Progenitor cell of endocrine pancreas (in vitro differentiated cells): ENCODE results near the gene ACP1. TPM values are rescaled to one million over a fixed set of nuclear protein-coding genes. Genes with fewer than 3 reads are reported as not detected.

Experiments used
- DNase-seq: peaks from one replicate; pipeline ENCODE4 v3.0.0; 2021; ENCODE audit warnings: low spot score; ENCODE audit not compliant: unreplicated experiment
- H3K27ac Mint-ChIP-seq: 2 replicates; pipeline ENCODE4 v1.8.0; 2021; ENCODE audit warnings: mild to moderate bottlenecking, moderate library complexity, mixed read lengths
- H3K27me3 Mint-ChIP-seq: 2 replicates; pipeline ENCODE4 v1.8.0; 2021; ENCODE audit warnings: mixed read lengths
- H3K36me3 Mint-ChIP-seq: 2 replicates; pipeline ENCODE4 v1.8.0; 2022; ENCODE audit warnings: mixed read lengths; ENCODE audit not compliant: insufficient read depth
- H3K4me1 Mint-ChIP-seq: 2 replicates; pipeline ENCODE4 v1.8.0; 2021; ENCODE audit warnings: low read depth, mixed read lengths
- H3K4me3 Mint-ChIP-seq: 2 replicates; pipeline ENCODE4 v1.8.0; 2021; ENCODE audit warnings: low read depth, mild to moderate bottlenecking, moderate library complexity, mixed read lengths
- H3K9me3 Mint-ChIP-seq: 2 replicates; pipeline ENCODE4 v1.8.0; 2021; ENCODE audit warnings: low read depth, mixed read lengths
- total RNA-seq: library from RNA; stranded (reverse); gene quantifications from 2 replicates; pipeline ENCODE4 v1.2.1, GENCODE V29; 2021
- TF ChIP-seq, protein P1 (sequence below): fragments of 200-600 bp; sonication (generic); IDR thresholded peaks from one replicate; pipeline ENCODE4 v1.5.0; 2021; ENCODE audit warnings: antibody characterized with exemption, mild to moderate bottlenecking; ENCODE audit not compliant: unreplicated experiment

Gene ACP1
- total RNA-seq, 1 donor from 2014 or later = 111 TPM

DNA sequence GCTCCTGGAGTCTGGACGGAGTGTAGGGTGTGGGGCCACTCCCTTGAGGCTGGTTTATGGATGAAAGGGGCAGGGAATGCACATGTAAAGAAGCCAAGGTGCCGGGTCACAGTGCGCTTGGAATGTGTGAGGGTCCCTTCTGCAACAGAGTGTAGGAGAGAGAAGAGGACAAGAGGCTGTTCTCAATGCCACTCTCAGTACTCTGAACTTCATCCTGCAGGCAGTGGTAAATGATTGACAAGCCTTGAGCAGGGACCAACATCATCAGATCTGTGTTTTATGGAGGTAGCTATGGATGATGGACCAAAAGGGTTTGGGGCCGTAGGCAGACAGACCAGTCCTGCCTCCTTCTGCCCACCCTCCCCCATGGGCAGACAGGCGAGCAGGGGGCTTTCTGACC lies 30.3 kb downstream of the ACP1 start:
- H3K4me1 Mint-ChIP-seq = peaks cover under 1% of the 10 kb centered on the region
- H3K4me3 Mint-ChIP-seq = no peak overlapping the region
- H3K9me3 Mint-ChIP-seq = peaks cover 5% of the 10 kb centered on the region
- H3K27ac Mint-ChIP-seq = no peak overlapping the region
- DNase-seq = no peak
- H3K36me3 Mint-ChIP-seq = no peaks in the 10 kb centered on the region
- TF ChIP-seq, protein P1, sequence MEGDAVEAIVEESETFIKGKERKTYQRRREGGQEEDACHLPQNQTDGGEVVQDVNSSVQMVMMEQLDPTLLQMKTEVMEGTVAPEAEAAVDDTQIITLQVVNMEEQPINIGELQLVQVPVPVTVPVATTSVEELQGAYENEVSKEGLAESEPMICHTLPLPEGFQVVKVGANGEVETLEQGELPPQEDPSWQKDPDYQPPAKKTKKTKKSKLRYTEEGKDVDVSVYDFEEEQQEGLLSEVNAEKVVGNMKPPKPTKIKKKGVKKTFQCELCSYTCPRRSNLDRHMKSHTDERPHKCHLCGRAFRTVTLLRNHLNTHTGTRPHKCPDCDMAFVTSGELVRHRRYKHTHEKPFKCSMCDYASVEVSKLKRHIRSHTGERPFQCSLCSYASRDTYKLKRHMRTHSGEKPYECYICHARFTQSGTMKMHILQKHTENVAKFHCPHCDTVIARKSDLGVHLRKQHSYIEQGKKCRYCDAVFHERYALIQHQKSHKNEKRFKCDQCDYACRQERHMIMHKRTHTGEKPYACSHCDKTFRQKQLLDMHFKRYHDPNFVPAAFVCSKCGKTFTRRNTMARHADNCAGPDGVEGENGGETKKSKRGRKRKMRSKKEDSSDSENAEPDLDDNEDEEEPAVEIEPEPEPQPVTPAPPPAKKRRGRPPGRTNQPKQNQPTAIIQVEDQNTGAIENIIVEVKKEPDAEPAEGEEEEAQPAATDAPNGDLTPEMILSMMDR = no peak
- H3K27me3 Mint-ChIP-seq = peaks cover 48% of the 10 kb centered on the region

DNA sequence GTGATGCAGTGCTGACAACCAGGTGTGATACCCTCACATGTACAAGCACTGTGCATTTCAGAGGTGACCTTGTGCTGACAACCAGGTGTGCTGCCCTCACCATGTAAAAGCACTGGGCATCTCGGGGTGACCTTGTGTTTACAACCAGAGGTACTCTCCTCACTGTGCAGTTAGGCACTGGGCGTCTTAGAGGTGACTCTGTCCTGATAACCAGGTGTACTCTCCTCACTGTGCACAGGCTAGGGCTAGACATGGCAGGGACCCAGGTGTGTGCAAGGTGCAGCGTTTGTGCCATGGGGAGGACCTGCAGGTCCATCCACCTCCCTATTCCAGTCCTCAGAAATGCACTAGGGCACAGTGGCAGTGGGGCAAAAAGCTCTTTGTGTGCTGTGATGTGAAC lies 31.6 kb downstream of the ACP1 start:
- Mint-ChIP-seq H3K27ac (no peak overlapping the region), H3K9me3 (peaks cover 5% of the 10 kb centered on the region), H3K4me1 (no peaks in the 10 kb centered on the region), H3K4me3 (no peak overlapping the region), H3K27me3 (peaks cover 37% of the 10 kb centered on the region), H3K36me3 (no peaks in the 10 kb centered on the region)
- no peak for DNase-seq
- TF ChIP-seq, protein P1 = no peak

- DNase-seq = no peak
- H3K9me3 Mint-ChIP-seq = peaks cover 9% of the 10 kb centered on the region
- no peak overlapping the region for H3K27ac Mint-ChIP-seq
- H3K27me3 Mint-ChIP-seq = peaks cover 3% of the 10 kb centered on the region
- no peaks in the 10 kb centered on the region for H3K36me3 Mint-ChIP-seq
- TF ChIP-seq, protein P1 = no peak
- peaks cover 9% of the 10 kb centered on the region for H3K4me1 Mint-ChIP-seq
- no peak overlapping the region for H3K4me3 Mint-ChIP-seq
Measured at GRCh38 chr2:305366-305765, 40.6 kb downstream of the ACP1 start.

DNA sequence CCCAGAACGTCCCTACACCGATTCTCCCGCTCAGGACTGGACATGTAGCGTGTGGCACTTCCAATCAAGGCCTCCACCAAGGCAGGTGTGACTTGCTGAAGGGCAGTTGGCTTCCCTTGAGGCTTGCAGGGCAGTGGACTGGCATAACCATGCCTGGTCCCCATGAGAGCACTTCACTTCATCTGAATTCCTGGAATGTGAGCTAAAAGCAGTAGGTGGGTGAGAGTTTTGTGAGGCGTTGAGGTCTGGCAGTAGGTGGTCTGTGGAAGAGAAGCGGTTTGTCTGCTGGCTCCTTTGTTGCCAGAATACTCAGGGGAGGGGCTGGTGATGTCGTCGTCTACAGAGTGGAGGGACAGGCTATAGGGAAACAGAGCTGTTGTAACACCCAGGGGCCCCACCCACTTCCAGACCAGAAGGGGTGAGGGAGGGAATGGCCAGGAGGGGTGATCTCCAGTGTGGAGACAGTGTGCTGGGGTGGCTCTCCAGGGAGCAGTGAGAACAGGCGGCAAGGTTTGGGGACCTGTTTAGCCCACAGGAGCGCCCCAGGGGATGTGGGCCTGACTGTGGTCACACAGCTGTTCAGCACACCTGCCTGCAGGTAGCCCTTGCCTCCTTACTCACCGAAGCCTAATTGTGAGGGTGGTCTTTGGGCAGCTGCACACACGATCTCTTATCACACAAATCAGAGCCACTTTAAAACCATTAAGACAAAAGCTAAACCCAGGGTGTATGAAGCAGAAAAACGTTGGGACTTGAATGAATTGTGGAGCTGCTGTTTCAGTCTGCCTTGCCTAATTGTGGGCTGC lies 44.6 kb downstream of the ACP1 start:
- H3K27ac Mint-ChIP-seq = peak overlapping the region; percentile 35
- H3K36me3 Mint-ChIP-seq = no peaks in the 10 kb centered on the region
- peaks cover 3% of the 10 kb centered on the region for H3K27me3 Mint-ChIP-seq
- no peak overlapping the region for H3K4me3 Mint-ChIP-seq
- no peaks in the 10 kb centered on the region for H3K9me3 Mint-ChIP-seq
- no peak for DNase-seq
- TF ChIP-seq, protein P1 = no peak
- peaks cover 17% of the 10 kb centered on the region for H3K4me1 Mint-ChIP-seq

- Mint-ChIP-seq H3K27ac (no peak overlapping the region), H3K36me3 (no peaks in the 10 kb centered on the region), H3K4me1 (peaks cover 17% of the 10 kb centered on the region), H3K27me3 (peaks cover 3% of the 10 kb centered on the region), H3K9me3 (no peaks in the 10 kb centered on the region), H3K4me3 (no peak overlapping the region)
- TF ChIP-seq, protein P1 = no peak
- DNase-seq = no peak
Measured at GRCh38 chr2:309954-310510, 45.3 kb downstream of the ACP1 start.
